Measurements from ENCODE around the gene IFT122. TPM values are rescaled to one million over a fixed set of nuclear protein-coding genes. Genes with fewer than 3 reads are reported as not detected.
"Not testable (repeated sequence)": the region's sequence is repeated elsewhere in the genome, so short reads cannot be mapped to it uniquely, and the experiment has no call there.

Gene IFT122
- total RNA-seq, 1 donor from 2014 or later = 41.6 TPM

DNA sequence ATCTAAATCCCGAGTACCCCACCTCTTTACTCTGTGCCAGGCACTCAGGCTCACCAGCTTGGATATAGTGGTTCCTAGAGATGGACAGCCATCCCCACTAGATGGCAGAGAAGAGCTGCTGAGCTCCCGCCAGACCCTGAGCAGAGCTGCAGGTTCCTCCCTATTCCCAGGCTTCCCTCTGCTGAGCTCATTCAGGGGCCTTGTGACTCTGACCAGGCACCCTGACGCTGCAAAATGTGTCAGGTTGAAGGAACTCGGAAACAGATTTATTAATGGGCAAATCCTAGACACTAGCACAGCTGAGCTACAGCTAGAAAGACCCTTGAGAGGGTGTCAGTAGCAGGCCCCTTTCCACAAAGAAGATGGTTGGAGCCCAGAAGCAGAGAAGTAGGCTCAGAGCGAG is 50.2 kb downstream of the IFT122 start:
- H3K4me3 Mint-ChIP-seq = no peak overlapping the region
- H3K27ac Mint-ChIP-seq = peak overlapping the region; percentile 70
- peak; percentile 78 for DNase-seq (ENCODE audit: extremely low spot score, unreplicated experiment)
- H3K36me3 Mint-ChIP-seq = peaks cover 15% of the 10 kb centered on the region
- no peaks in the 10 kb centered on the region for H3K27me3 Mint-ChIP-seq
- TF ChIP-seq, protein P1, sequence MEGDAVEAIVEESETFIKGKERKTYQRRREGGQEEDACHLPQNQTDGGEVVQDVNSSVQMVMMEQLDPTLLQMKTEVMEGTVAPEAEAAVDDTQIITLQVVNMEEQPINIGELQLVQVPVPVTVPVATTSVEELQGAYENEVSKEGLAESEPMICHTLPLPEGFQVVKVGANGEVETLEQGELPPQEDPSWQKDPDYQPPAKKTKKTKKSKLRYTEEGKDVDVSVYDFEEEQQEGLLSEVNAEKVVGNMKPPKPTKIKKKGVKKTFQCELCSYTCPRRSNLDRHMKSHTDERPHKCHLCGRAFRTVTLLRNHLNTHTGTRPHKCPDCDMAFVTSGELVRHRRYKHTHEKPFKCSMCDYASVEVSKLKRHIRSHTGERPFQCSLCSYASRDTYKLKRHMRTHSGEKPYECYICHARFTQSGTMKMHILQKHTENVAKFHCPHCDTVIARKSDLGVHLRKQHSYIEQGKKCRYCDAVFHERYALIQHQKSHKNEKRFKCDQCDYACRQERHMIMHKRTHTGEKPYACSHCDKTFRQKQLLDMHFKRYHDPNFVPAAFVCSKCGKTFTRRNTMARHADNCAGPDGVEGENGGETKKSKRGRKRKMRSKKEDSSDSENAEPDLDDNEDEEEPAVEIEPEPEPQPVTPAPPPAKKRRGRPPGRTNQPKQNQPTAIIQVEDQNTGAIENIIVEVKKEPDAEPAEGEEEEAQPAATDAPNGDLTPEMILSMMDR (conservative IDR thresholded peaks at IDR 0.05) = peak; percentile 95
- no peaks in the 10 kb centered on the region for H3K9me3 Mint-ChIP-seq
- peaks cover 33% of the 10 kb centered on the region for H3K4me1 Mint-ChIP-seq (ENCODE audit: unreplicated experiment)

GRCh38 chr3:129491077-129491476 is 51.1 kb downstream of the IFT122 start:
- not testable (repeated sequence) for DNase-seq (ENCODE audit: extremely low spot score, unreplicated experiment); H3K9me3 Mint-ChIP-seq; H3K27me3 Mint-ChIP-seq; H3K4me3 Mint-ChIP-seq
- peaks cover 15% of the 10 kb centered on the region for H3K36me3 Mint-ChIP-seq
- peak overlapping the region; percentile 70 for H3K27ac Mint-ChIP-seq
- peaks cover 25% of the 10 kb centered on the region for H3K4me1 Mint-ChIP-seq (ENCODE audit: unreplicated experiment)

GRCh38 chr3:129491794-129492193 is 51.8 kb downstream of the IFT122 start:
- Mint-ChIP-seq H3K27ac (no peak overlapping the region), H3K36me3 (peaks cover 15% of the 10 kb centered on the region), H3K9me3 (no peaks in the 10 kb centered on the region), H3K27me3 (no peaks in the 10 kb centered on the region), H3K4me1 (ENCODE audit: unreplicated experiment) (peaks cover 18% of the 10 kb centered on the region), H3K4me3 (no peak overlapping the region)
- TF ChIP-seq, protein P1 (conservative IDR thresholded peaks at IDR 0.05) = no peak
- DNase-seq (ENCODE audit: extremely low spot score, unreplicated experiment) = no peak

- no peak overlapping the region for H3K4me3 Mint-ChIP-seq
- peaks cover 9% of the 10 kb centered on the region for H3K4me1 Mint-ChIP-seq (ENCODE audit: unreplicated experiment)
- H3K9me3 Mint-ChIP-seq = no peaks in the 10 kb centered on the region
- no peaks in the 10 kb centered on the region for H3K27me3 Mint-ChIP-seq
- TF ChIP-seq, protein P1 (conservative IDR thresholded peaks at IDR 0.05) = no peak
- H3K27ac Mint-ChIP-seq = no peak overlapping the region
- peaks cover 15% of the 10 kb centered on the region for H3K36me3 Mint-ChIP-seq
- no peak for DNase-seq (ENCODE audit: extremely low spot score, unreplicated experiment)
Measured at GRCh38 chr3:129492691-129493090, 52.7 kb downstream of the IFT122 start.

- no peaks in the 10 kb centered on the region for H3K27me3 Mint-ChIP-seq
- DNase-seq (ENCODE audit: extremely low spot score, unreplicated experiment) = no peak
- H3K4me3 Mint-ChIP-seq = no peak overlapping the region
- H3K9me3 Mint-ChIP-seq = no peaks in the 10 kb centered on the region
- H3K36me3 Mint-ChIP-seq = peaks cover 15% of the 10 kb centered on the region
- H3K4me1 Mint-ChIP-seq (ENCODE audit: unreplicated experiment) = peaks cover 8% of the 10 kb centered on the region
- H3K27ac Mint-ChIP-seq = no peak overlapping the region
- TF ChIP-seq, protein P1 (conservative IDR thresholded peaks at IDR 0.05) = no peak
Measured at GRCh38 chr3:129493206-129493605, 53.2 kb downstream of the IFT122 start.

- not testable (repeated sequence) for H3K27ac Mint-ChIP-seq
Measured at GRCh38 chr3:129494499-129494898, 54.5 kb downstream of the IFT122 start.

DNA sequence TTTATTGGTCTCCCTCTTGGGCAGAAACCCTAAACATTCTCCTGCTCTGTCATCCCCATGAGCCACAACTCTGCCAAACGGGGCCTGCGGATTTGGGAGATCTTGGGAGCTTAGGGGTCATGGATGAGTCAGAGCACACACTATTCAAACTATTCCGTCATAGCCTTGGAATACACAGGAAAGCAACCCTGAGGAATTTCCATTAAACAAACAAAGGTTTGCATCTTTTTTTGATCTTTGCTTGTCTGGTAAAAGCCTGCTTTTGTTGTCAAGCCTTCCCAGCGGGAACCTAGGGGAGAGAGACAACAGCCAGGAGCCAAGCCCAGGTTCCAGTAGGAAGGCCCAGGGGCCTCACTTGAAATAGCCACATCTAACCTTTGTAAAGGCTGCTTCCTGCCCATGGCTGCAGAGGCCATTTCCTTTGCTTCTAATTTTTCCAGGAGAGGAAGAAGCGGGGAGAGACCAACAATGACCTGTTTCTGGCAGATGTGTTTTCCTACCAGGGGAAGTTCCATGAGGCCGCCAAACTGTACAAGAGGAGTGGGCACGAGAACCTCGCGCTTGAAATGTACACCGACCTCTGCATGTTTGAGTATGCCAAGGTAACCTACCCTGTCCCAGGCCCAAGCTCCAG is 55.1 kb downstream of the IFT122 start:
- H3K27ac Mint-ChIP-seq; H3K4me3 Mint-ChIP-seq; H3K27me3 Mint-ChIP-seq; H3K4me1 Mint-ChIP-seq (ENCODE audit: unreplicated experiment); H3K9me3 Mint-ChIP-seq; DNase-seq (ENCODE audit: extremely low spot score, unreplicated experiment): not testable (repeated sequence)
- H3K36me3 Mint-ChIP-seq = peaks cover 15% of the 10 kb centered on the region

More at GRCh38 chr3:129494499-129494898, 54.5 kb downstream of the IFT122 start:
- not testable (repeated sequence) for H3K9me3 Mint-ChIP-seq; H3K4me3 Mint-ChIP-seq; H3K27me3 Mint-ChIP-seq; H3K4me1 Mint-ChIP-seq (ENCODE audit: unreplicated experiment); DNase-seq (ENCODE audit: extremely low spot score, unreplicated experiment)
- peaks cover 15% of the 10 kb centered on the region for H3K36me3 Mint-ChIP-seq

- not testable (repeated sequence) for DNase-seq (ENCODE audit: extremely low spot score, unreplicated experiment); H3K4me3 Mint-ChIP-seq; H3K36me3 Mint-ChIP-seq; H3K27ac Mint-ChIP-seq; H3K27me3 Mint-ChIP-seq; H3K4me1 Mint-ChIP-seq (ENCODE audit: unreplicated experiment); H3K9me3 Mint-ChIP-seq
Measured at GRCh38 chr3:129497876-129498275, 57.9 kb downstream of the IFT122 start.

GRCh38 chr3:129498603-129499488 is 58.8 kb downstream of the IFT122 start:
- not testable (repeated sequence) for H3K27ac Mint-ChIP-seq, H3K4me3 Mint-ChIP-seq

More at GRCh38 chr3:129498603-129499488, 58.8 kb downstream of the IFT122 start:
- not testable (repeated sequence) for H3K36me3 Mint-ChIP-seq; H3K4me1 Mint-ChIP-seq (ENCODE audit: unreplicated experiment); DNase-seq (ENCODE audit: extremely low spot score, unreplicated experiment); H3K9me3 Mint-ChIP-seq; H3K27me3 Mint-ChIP-seq

Data from type B pancreatic cell (in vitro differentiated cells).